Fibroblast of lung (primary cell): ENCODE measurements around the gene MYORG. TPM values are rescaled to one million over a fixed set of nuclear protein-coding genes. Genes with fewer than 3 reads are reported as not detected.

ENCODE experiments used
- DNase-seq, 2 donors: peaks; one replicate each; pipeline versions ENCODE4 v3.0.0 to v3.0.0-alpha.2; 2010; ENCODE audit warnings: low read depth in 2 of 2
- H2AFZ ChIP-seq: 2 replicates; pipeline ENCODE4 v1.5.1; 2012; ENCODE audit warnings: low read length, control low read depth, inconsistent platforms
- H3K27ac ChIP-seq: 2 replicates; pipeline ENCODE4 v1.5.1; 2011; ENCODE audit warnings: low read length, control low read depth; ENCODE audit not compliant: insufficient read depth
- H3K27me3 ChIP-seq: 2 replicates; pipeline ENCODE4 v1.5.1; 2011; ENCODE audit warnings: mild to moderate bottlenecking, low read length; ENCODE audit not compliant: control insufficient read depth, insufficient read depth
- H3K36me3 ChIP-seq: 2 replicates; pipeline ENCODE4 v1.5.1; 2011; ENCODE audit warnings: low read length; ENCODE audit not compliant: control insufficient read depth, insufficient read depth
- H3K4me1 ChIP-seq: 2 replicates; pipeline ENCODE4 v1.5.1; 2011; ENCODE audit warnings: low read length; ENCODE audit not compliant: control insufficient read depth, insufficient read depth; ENCODE audit errors: extremely low read depth
- H3K4me2 ChIP-seq: 2 replicates; pipeline ENCODE4 v1.5.1; 2011; ENCODE audit warnings: low read length, control low read depth; ENCODE audit not compliant: insufficient read depth; ENCODE audit errors: extremely low read depth
- H3K4me3 ChIP-seq, 4 experiments: fragments of 200-600 bp in 1 of 4; sonication (generic) in 1 of 4; replicated peaks in 1 of 4; 2 replicates each; pipeline ENCODE4 v1.5.1; 2011 to 2016; ENCODE audit warnings: low read length in 4 of 4, low read depth in 3 of 4, mild to moderate bottlenecking in 3 of 4, control low read depth in 2 of 4, inconsistent platforms in 1 of 4, mixed read lengths in 1 of 4; ENCODE audit not compliant: insufficient read depth in 1 of 4; ENCODE audit errors: control extremely low read depth in 1 of 4
- H3K79me2 ChIP-seq: 2 replicates; pipeline ENCODE4 v1.5.1; 2012; ENCODE audit warnings: mild to moderate bottlenecking, low read length, inconsistent platforms; ENCODE audit not compliant: control insufficient read depth, insufficient read depth
- H3K9ac ChIP-seq: 2 replicates; pipeline ENCODE4 v1.5.1; 2011; ENCODE audit warnings: mild to moderate bottlenecking, low read length, control low read depth; ENCODE audit not compliant: insufficient read depth
- H3K9me3 ChIP-seq: 2 replicates; pipeline ENCODE4 v1.5.1; 2012; ENCODE audit warnings: low read depth, low read length; ENCODE audit not compliant: control insufficient read depth, insufficient read depth
- H4K20me1 ChIP-seq: 2 replicates; pipeline ENCODE4 v1.5.1; 2011; ENCODE audit warnings: low read length; ENCODE audit not compliant: control insufficient read depth, insufficient read depth; ENCODE audit errors: extremely low read depth
- CTCF ChIP-seq, 2 donors: IDR thresholded peaks in 1 of 2; conservative IDR thresholded peaks in 1 of 2; 1 replicate in 1 of 2; 2 replicates in 1 of 2; pipeline ENCODE4 v1.5.1; 2011 to 2012; ENCODE audit warnings: low read length in 2 of 2, control low read depth in 1 of 2, inconsistent platforms in 1 of 2, low read depth in 1 of 2, mild to moderate bottlenecking in 1 of 2
- EZH2 ChIP-seq: IDR thresholded peaks from 2 replicates; pipeline ENCODE4 v1.5.1; 2012; ENCODE audit warnings: low read length, control low read depth, mild to moderate bottlenecking; ENCODE audit errors: missing control alignments
- polyA plus RNA-seq, 2 donors: library from polyadenylated mRNA; depleted of rRNA in 1 of 2; stranded (reverse) in 1 of 2; unstranded in 1 of 2; fragments of >200 nt; gene quantifications; 2 replicates each; pipeline ENCODE4 v1.2.1, GENCODE V29; 2011 to 2012; ENCODE audit warnings: missing spikeins in 1 of 2
- total RNA-seq: library from RNA; depleted of rRNA; stranded (reverse); fragments of >200 nt; gene quantifications from 2 replicates; pipeline ENCODE4 v1.2.1, GENCODE V29; 2014

Gene MYORG
- total and polyA plus RNA-seq, 2 donors (not counting 1 experiment from before 2014, with no cell fraction given) = 0.34 to 0.83 TPM

- H3K27ac ChIP-seq = no peak overlapping the region
- no peaks in the 10 kb centered on the region for H3K27me3 ChIP-seq
- no peak overlapping the region for H3K9ac ChIP-seq
- no peaks in the 10 kb centered on the region for H3K9me3 ChIP-seq
- no peaks in the 10 kb centered on the region for H3K36me3 ChIP-seq
- no peaks in the 10 kb centered on the region for H3K79me2 ChIP-seq
- H3K4me1 ChIP-seq = no peaks in the 10 kb centered on the region
- no peaks in the 10 kb centered on the region for H4K20me1 ChIP-seq
- H3K4me3 ChIP-seq = no peak overlapping the region
- H2AFZ ChIP-seq = no peak overlapping the region
- H3K4me2 ChIP-seq = no peak overlapping the region
- DNase-seq = no peak
- TF ChIP-seq CTCF (conservative IDR thresholded peaks at IDR 0.05 in 1 of 2, IDR thresholded peaks at IDR 0.05 in 1 of 2; ENCODE audit: low read depth in 1 of 2, low read length in 2 of 2) = no peak
- TF ChIP-seq EZH2 = no peak
Observed at GRCh38 chr9:34347800-34348158, 28.9 kb downstream of the MYORG start.

- Histone ChIP-seq H4K20me1 (no peaks in the 10 kb centered on the region), H3K4me1 (no peaks in the 10 kb centered on the region), H3K9me3 (no peaks in the 10 kb centered on the region), H2AFZ (no peak overlapping the region), H3K9ac (no peak overlapping the region), H3K27ac (no peak overlapping the region), H3K27me3 (no peaks in the 10 kb centered on the region), H3K79me2 (no peaks in the 10 kb centered on the region), H3K4me2 (no peak overlapping the region), H3K36me3 (no peaks in the 10 kb centered on the region), H3K4me3 (no peak overlapping the region)
- no peak for DNase-seq
- TF ChIP-seq CTCF (conservative IDR thresholded peaks at IDR 0.05 in 1 of 2, IDR thresholded peaks at IDR 0.05 in 1 of 2; ENCODE audit: low read depth in 1 of 2, low read length in 2 of 2) = no peak
- TF ChIP-seq EZH2 = no peak
Observed at GRCh38 chr9:34346873-34347799, 29.6 kb downstream of the MYORG start.

- Histone ChIP-seq H3K27ac (no peak overlapping the region), H3K4me2 (no peak overlapping the region), H4K20me1 (no peaks in the 10 kb centered on the region), H3K9ac (no peak overlapping the region), H3K79me2 (no peaks in the 10 kb centered on the region), H3K4me3 (no peak overlapping the region), H3K36me3 (peaks cover 3% of the 10 kb centered on the region), H2AFZ (no peak overlapping the region), H3K4me1 (no peaks in the 10 kb centered on the region), H3K27me3 (no peaks in the 10 kb centered on the region), H3K9me3 (no peaks in the 10 kb centered on the region)
- TF ChIP-seq CTCF (conservative IDR thresholded peaks at IDR 0.05 in 1 of 2, IDR thresholded peaks at IDR 0.05 in 1 of 2; ENCODE audit: low read depth in 1 of 2, low read length in 2 of 2) (no peak), EZH2 (no peak)
- DNase-seq = no peak
Observed at GRCh38 chr9:34343605-34344004, 33.1 kb downstream of the MYORG start.
